HepG2 (cell line): ENCODE data around the gene SULT2A1. TPM values are rescaled to one million over a fixed set of nuclear protein-coding genes. Genes with fewer than 3 reads are reported as not detected.
"Not testable (repeated sequence)": the region's sequence is repeated elsewhere in the genome, so short reads cannot be mapped to it uniquely, and the experiment has no call there.

ENCODE experiments used
- ARID5B ChIP-seq: IDR thresholded peaks from 2 replicates; pipeline ENCODE4 v1.4.0; 2020; ENCODE audit warnings: mild to moderate bottlenecking, missing genetic modification reagents
- ETV5 ChIP-seq: IDR thresholded peaks from 2 replicates; pipeline ENCODE4 v1.6.1; 2018; ENCODE audit warnings: missing biosample characterization, missing genetic modification reagents, inconsistent platforms, borderline replicate concordance
- FOXP1 ChIP-seq, 2 experiments: fragments of 450-650 bp in 1 of 2; IDR thresholded peaks; 2 replicates each; pipeline ENCODE4 v1.6.1; 2017 to 2018; ENCODE audit warnings: antibody characterized with exemption in 1 of 2
- GATAD2A ChIP-seq: IDR thresholded peaks from 2 replicates; pipeline ENCODE4 v1.6.1; 2016
- HOMEZ ChIP-seq: IDR thresholded peaks from 2 replicates; pipeline ENCODE4 v1.6.1; 2016; ENCODE audit warnings: low read depth
- IKZF5 ChIP-seq: IDR thresholded peaks from 2 replicates; pipeline ENCODE4 v1.6.1; 2018; ENCODE audit warnings: missing genetic modification reagents, mild to moderate bottlenecking, missing compliant biosample characterization
- MIXL1 ChIP-seq: IDR thresholded peaks from 2 replicates; pipeline ENCODE4 v1.6.1; 2016
- NFYC ChIP-seq: IDR thresholded peaks from 2 replicates; pipeline ENCODE4 v1.6.1; 2016; ENCODE audit warnings: missing genetic modification reagents, missing compliant biosample characterization
- RXRB ChIP-seq: IDR thresholded peaks from 2 replicates; pipeline ENCODE4 v1.6.1; 2016; ENCODE audit warnings: borderline replicate concordance, missing genetic modification reagents, missing compliant biosample characterization
- SAP130 ChIP-seq: IDR thresholded peaks from 2 replicates; pipeline ENCODE4 v1.6.1; 2016; ENCODE audit warnings: low read depth
- SMAD3 ChIP-seq: sonication (generic); formaldehyde crosslinking; IDR thresholded peaks from 2 replicates; pipeline ENCODE4 v1.4.0; 2020; ENCODE audit warnings: missing genetic modification reagents
- SOX5 ChIP-seq: IDR thresholded peaks from 2 replicates; pipeline ENCODE4 v1.6.1; 2016; ENCODE audit warnings: borderline replicate concordance
- ZNF142 ChIP-seq: sonication (generic); formaldehyde crosslinking; IDR thresholded peaks from 2 replicates; pipeline ENCODE4 v1.4.0; 2020; ENCODE audit warnings: missing genetic modification reagents
- ZNF331 ChIP-seq: sonication (generic); formaldehyde crosslinking; IDR thresholded peaks from 2 replicates; pipeline ENCODE4 v1.4.0; 2020; ENCODE audit warnings: missing genetic modification reagents
- ZNF580 ChIP-seq: IDR thresholded peaks from 2 replicates; pipeline ENCODE4 v1.6.1; 2016; ENCODE audit warnings: low read depth, borderline replicate concordance
- ZNF614 ChIP-seq: IDR thresholded peaks from 2 replicates; pipeline ENCODE4 v1.6.1; 2018; ENCODE audit warnings: missing biosample characterization, missing genetic modification reagents, inconsistent platforms, borderline replicate concordance
- ZNF644 ChIP-seq: IDR thresholded peaks from 2 replicates; pipeline ENCODE4 v1.6.1; 2016; ENCODE audit warnings: low read depth
- ZNF777 ChIP-seq: sonication (generic); formaldehyde crosslinking; IDR thresholded peaks from 2 replicates; pipeline ENCODE4 v1.4.0; 2020; ENCODE audit warnings: missing genetic modification reagents
- polyA plus RNA-seq, 8 experiments: library from polyadenylated mRNA; depleted of rRNA in 3 of 8; stranded (reverse) in 7 of 8; unstranded in 1 of 8; fragments of >200 nt; fragmentation: Illumina TruSeq in 4 of 8; extraction: Trizol in 4 of 8; gene quantifications; 2 replicates each; pipeline versions ENCODE4 v1.2.1 to v1.2.3, GENCODE V29; 2011 to 2016; ENCODE audit warnings: low read depth in 4 of 8, missing spikeins in 1 of 8, mixed read lengths in 1 of 8; ENCODE audit not compliant: insufficient read depth in 1 of 8
- total RNA-seq, 5 experiments: library from RNA; depleted of rRNA; stranded (reverse); fragments of >200 nt; fragmentation: Illumina TruSeq; extraction: Trizol; gene quantifications; 2 replicates each; pipeline ENCODE4 v1.2.3, GENCODE V29; 2016; ENCODE audit warnings: low read depth in 1 of 5

Gene SULT2A1
- total and polyA plus RNA-seq, 2 of the 13 experiments (the other 11 are each of a cell fraction or from before 2014, with no cell fraction given): 137 to 193 TPM

GRCh38 chr19:47909350-47909749 is 23.2 kb upstream of the SULT2A1 start (continued):
- TF ChIP-seq MIXL1 (CRISPR knock-in tag): 0 out of 2 replicates have a peak, but pooled peaks have one; percentile 48
- peak; percentile 66; the same call in 1 of the 2 replicates for TF ChIP-seq IKZF5 (CRISPR knock-in tag)
- 0 out of 2 replicates have a peak, but pooled peaks have one; percentile 30 for TF ChIP-seq ZNF614 (CRISPR knock-in tag)
- 0 out of 2 replicates have a peak, but pooled peaks have one; percentile 21 for TF ChIP-seq ZNF331 (CRISPR knock-in tag)
- TF ChIP-seq ZNF644 (CRISPR knock-in tag): 0 out of 2 replicates have a peak, but pooled peaks have one; percentile 53
- peak; percentile 33; the same call in 1 of the 2 replicates for TF ChIP-seq SOX5 (CRISPR knock-in tag)
- peak; percentile 61 for TF ChIP-seq SAP130 (CRISPR knock-in tag)
- peak; percentile 31; the same call in 1 of the 2 replicates for TF ChIP-seq RXRB (CRISPR knock-in tag)
- TF ChIP-seq GATAD2A (CRISPR knock-in tag): peak; percentile 59
- TF ChIP-seq ETV5 (CRISPR knock-in tag): peak; percentile 37; the same call in 1 of the 2 replicates
- peak; percentile 61; the same call in 1 of the 2 replicates for TF ChIP-seq HOMEZ (CRISPR knock-in tag)
- TF ChIP-seq FOXP1 (IDR thresholded peaks at IDR 0.05): not testable (repeated sequence)
- peak; percentile 27; the same call in 1 of the 2 replicates for TF ChIP-seq FOXP1 (CRISPR knock-in tag; IDR thresholded peaks at IDR 0.05)
- TF ChIP-seq NFYC: peak; percentile 15; the same call in 1 of the 2 replicates
- TF ChIP-seq ZNF777 (CRISPR knock-in tag): 0 out of 2 replicates have a peak, but pooled peaks have one; percentile 44
- 0 out of 2 replicates have a peak, but pooled peaks have one; percentile 48 for TF ChIP-seq ZNF142 (CRISPR knock-in tag)
- TF ChIP-seq ARID5B (CRISPR knock-in tag): 0 out of 2 replicates have a peak, but pooled peaks have one; percentile 22
- TF ChIP-seq SMAD3 (CRISPR knock-in tag): 0 out of 2 replicates have a peak, but pooled peaks have one; percentile 61
- TF ChIP-seq ZNF580 (CRISPR knock-in tag): 0 out of 2 replicates have a peak, but pooled peaks have one; percentile 57
